CD4-positive, alpha-beta T cell treated with Interleukin-6 for 4 hours (primary cell): ENCODE measurements around the gene PACS2.

ENCODE experiments used
- DNase-seq: peaks from one replicate; pipeline ENCODE4 v3.0.0-alpha.2; 2020; ENCODE audit warnings: mixed read lengths

Gene PACS2

DNA sequence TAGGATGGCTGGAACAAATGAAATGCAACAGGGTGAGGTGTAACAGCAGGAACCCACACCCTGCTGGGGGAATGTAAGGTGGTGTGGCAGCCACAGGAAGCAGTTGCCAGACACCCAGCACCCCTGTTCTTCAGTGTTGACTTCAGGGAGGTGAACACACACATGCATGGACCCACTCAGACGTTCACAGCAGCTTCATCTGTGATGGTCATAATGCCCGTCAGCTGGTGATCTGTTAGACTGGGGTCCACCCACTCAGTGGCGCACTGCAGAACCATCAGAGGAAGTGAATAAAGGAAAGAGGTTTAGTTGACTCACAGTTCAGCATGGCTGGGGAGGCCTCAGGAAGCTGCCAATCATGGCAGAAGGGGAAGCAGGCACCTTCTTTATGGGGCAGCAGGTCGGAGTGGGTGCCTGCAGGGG lies 61.1 kb downstream of the PACS2 start:
- peak; percentile 11 for DNase-seq

DNA sequence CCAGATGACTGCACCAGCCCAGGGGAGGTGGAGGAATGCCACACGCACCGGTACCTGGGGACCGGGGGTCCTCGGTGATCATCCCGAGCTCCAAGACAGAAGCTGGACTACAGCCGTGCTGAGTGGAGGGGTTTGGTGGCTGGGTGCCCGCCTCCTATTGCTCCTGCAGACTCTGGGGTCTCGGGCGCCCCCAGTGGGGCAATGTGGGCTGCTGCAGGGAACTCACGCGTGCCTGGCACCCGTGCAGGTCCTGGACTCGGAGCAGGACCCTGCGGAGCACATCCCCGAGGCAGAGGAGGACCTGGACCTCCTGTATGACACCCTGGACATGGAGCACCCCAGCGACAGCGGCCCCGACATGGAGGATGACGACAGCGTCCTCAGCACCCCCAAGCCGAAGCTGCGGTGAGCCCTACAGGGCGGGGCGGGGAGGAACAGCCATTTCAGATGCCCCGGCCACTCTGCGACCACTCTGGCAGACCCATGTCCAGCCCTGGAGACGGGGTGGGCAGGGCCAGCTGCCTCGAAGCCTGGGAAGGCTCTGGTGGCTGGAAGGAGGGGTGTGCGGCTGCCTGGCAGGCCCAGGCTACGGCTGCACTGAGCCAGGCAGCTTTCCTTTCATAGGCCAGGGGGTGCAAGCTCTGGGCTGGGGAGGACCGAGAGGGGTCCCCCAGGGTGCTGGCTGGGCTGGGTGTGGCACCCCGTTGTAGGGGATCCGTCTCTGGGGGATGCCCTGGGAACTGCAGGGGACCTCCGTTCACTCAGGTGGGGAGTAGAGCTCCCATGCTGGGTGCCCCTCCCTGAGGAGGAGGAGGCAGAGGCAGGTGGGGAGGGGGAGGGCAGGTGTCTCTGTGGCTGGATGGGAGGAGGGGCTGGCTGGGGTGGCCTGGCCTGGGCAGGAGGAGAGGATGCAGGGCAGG lies 62.2 kb downstream of the PACS2 start:
- no peak for DNase-seq

GRCh38 chr14:105377555-105378182 lies 63.1 kb downstream of the PACS2 start:
- DNase-seq = no peak

GRCh38 chr14:105378199-105378598 lies 63.7 kb downstream of the PACS2 start:
- DNase-seq = no peak

- DNase-seq = no peak
Measured at GRCh38 chr14:105378873-105379685, 64.5 kb downstream of the PACS2 start.

GRCh38 chr14:105379946-105380345 lies 65.4 kb downstream of the PACS2 start:
- no peak for DNase-seq

DNA sequence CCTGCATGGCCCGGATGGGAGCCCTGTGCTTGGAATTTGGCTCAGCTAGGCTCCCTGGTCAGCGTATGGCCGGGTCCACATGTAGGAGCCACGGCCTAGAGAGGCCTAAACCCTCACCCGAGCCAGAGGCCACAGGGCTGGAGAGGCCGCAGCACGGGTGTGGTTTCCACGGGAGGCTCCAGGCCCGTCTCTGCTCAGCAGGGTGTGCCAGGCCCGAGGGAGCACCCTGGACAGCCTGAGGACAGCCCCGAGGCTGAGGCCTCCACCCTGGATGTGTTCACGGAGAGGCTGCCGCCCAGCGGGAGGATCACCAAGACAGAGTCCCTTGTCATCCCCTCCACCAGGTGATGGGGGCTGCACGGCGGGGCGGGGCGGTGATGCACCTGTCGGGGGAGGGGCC lies 66.2 kb downstream of the PACS2 start:
- DNase-seq = no peak

DNA sequence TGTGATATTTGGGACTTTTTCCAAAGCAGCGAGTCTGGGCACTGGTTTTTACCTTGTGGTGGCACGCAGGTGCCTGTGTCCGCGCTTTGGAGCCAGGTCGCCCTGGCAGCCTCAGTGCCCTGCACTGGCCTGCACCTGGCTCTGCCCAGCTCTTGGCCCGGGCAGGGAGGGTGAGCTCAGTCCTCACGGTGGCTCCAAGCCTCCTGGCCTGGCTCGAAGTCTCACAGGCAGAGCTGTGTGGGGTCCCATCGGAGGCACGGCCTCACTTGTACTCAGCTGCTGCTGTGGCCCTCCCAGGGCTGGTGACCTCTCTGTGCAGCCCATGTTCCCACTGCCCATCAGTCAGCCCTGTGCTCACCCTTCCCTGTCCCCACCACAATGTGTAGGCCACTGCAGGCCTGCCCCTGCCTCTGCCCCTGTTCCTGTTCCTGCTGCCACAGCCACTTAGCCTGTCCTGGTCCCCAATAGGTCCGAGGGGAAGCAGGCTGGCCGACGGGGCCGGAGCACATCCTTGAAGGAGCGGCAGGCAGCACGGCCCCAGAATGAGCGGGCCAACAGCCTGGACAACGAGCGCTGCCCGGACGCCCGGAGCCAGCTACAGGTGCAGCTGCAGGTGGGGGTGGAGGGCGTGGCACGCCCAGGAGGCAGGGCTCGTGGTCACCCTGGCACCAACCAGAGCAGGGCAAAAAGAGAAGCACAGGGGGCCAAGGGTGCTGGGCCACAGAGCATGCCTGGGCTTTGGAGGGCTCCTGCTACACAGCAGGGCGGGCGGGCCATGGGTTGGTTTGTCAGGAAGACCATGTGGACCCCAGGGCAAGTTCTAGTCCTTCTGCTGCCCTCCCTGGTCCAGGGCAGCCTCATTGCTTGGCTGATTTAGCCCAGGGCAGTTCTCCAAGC lies 67.1 kb downstream of the PACS2 start:
- no peak for DNase-seq

- DNase-seq = no peak
Measured at GRCh38 chr14:105382343-105383082, 68.0 kb downstream of the PACS2 start.

DNA sequence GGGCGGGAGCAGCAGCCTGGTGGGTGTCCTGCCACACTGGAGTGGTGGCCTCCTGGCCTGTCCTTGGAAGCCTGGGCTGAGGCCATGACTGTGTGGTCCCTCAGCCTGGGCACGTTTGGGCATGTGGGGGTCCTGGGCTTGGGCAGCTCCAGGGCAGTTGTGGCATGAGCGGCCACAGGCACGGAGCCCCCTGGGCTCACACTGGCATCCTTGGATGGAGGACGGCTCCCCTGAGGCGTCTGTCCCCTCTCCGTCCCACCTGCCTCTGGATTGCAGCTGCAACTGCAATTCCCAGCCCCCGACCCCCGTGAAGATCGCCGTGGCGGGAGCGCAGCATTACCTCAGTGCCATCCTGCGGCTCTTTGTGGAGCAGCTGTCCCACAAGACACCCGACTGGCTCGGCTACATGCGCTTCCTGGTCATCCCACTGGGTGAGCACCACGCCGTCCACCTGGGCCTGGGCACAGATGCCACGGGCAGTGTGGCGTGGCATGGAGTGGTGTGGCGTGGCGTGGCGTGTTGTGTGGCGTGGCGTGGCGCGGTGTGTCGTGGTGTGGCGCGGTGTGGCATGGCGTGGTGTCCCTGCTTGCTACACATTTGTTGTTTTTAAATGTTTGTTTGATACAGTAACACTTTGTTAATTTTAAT lies 68.7 kb downstream of the PACS2 start:
- no peak for DNase-seq

DNA sequence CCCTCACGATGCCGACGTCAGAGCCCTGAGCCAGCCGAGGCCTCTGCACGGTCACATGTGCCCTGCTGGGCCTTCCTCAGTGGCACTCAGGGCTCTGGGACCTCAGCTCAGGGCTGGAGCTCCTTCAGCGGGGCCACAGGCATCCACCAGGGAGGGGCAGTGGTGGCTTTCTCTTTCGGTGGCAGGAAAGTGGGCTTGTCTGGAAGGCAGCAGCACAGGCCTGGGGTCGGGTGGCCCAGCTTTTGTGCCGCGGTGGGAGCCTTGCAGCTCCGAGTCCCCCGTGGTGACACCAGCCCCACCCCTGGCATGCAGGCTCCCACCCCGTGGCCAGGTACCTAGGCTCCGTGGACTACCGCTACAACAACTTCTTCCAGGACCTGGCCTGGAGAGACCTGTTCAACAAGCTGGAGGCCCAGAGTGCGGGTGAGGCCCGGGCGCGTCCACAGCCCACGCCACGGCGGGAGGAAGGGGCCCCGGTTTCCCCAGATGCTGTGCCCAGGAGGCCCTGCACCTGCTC lies 69.6 kb downstream of the PACS2 start:
- no peak for DNase-seq

GRCh38 chr14:105384605-105385321 lies 70.2 kb downstream of the PACS2 start:
- DNase-seq = no peak

DNA sequence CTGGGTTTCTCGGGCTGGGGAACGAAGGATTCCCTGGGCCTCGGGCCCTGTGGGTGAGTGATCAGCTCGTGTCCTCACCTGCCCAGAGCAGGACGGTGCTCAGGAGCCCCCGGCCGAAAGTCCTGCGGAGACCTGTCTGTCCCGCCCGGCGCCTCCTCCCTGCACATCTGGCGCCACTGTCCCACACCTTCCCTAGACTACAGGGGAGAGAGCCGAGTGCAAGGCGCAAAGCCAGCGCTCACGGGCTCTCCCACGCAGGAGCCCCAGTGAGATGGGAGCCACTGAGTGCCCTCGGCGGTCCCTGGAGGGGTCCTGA lies 70.7 kb downstream of the PACS2 start:
- no peak for DNase-seq

DNA sequence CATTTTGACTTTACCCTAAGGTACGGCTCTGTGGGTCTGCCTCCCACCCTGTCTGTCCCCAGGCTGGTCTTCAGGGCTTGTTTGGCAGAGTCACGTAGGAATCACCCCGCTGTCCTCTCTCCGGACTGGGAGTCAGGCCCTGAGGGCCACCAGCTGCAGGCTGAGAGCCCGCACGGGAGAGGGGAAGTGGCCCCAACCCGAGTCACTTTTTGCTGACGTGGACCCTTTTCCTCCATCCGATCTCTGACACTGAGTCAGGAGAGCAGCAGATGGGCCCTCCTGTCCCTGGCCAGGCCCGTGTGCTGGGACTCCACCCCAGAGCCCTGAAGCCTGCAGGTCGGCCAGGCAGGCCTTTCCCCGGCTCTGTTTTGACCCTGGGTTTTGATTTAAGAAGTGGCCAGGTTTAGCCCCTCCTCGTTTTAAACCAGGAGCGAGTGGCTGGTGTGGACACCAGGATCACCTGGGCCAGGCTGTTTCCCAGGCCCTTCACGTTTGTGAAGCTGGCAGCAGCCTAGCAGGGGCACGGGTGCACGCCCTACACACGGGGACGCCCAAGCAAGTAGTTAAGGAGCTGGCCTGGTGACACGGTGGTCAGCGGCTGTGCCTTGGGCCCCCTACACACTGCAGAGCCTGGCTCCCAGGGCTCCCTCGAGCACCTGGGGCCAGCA lies 71.3 kb downstream of the PACS2 start:
- no peak for DNase-seq

- DNase-seq = no peak
Measured at GRCh38 chr14:105386581-105387529, 72.3 kb downstream of the PACS2 start.

- no peak for DNase-seq
Measured at GRCh38 chr14:105387530-105387922, 73.0 kb downstream of the PACS2 start.

DNA sequence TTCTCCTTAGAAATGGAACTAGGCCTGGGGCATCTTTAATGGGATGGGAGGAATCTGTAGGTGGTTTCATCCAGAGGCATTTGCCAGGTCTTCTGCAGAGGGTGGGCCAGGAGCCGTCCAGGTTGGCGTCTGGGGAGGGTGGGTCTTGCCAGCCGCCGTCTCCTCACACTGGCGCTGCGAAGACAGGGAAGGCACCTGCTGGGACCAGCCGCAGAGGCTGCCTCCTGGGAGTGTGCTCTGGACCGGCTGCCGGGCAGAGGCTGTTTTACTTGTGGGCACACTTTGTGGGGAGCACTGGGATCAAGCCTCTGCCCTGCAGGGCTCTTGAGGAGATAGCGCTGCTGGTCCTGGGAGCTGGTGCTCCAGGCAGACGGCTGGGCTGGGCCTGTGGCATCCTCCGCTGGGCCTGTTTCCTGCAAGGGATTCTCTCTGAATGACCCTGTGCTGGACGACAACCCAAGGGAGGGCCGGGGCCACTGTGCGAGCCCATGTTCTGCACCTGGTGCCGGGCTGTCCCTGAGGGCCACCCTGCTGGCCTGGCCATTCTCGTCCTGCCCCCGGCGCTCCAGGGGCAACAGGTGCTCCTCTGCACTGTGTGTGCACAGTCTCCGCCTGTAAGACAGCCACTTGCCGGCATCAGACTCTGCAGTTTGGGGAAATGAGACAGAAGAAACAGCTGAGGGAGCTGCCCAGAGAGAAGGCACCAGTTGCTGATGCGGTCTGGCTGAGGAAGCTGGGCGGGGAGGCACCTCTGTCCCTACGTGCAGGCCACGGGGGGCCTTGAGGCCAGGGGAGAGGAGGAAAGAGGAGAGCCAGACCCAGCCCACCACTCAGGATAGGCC lies 73.8 kb downstream of the PACS2 start:
- no peak for DNase-seq

DNA sequence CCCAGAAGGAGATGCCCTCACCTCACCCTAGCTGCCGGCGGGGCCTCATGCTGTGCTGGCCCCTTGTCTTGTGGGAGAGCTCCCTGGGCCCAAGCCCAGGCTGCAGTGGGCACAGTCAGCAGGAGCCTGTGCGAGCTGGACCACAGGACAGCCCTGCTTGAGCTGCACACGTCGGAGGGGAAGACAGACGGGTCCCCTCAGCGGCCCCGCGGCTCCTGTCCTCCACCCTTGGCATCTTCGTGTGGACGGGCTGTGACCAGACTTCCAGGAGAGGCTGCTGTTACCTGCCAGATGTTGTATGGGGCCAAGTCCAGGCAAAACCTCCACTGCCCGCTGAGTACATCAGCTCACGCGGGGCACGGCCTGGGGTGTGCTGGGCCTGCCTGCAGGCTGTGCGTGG lies 74.4 kb downstream of the PACS2 start:
- DNase-seq = no peak
